OCI-LY1 (cell line): Measurements from ENCODE around the gene ADAMTS18.

ENCODE experiments used
- EZH2 ChIP-seq: fragments of 200-600 bp; sonication (generic), shearing (Covaris generic); IDR thresholded peaks from 2 replicates; pipeline ENCODE4 v1.8.0; 2017; ENCODE audit warnings: borderline replicate concordance, mixed run types, mild to moderate bottlenecking, antibody characterized with exemption, low read length, moderate library complexity, mixed read lengths
- TF ChIP-seq, protein P1 (sequence below): fragments of 200-600 bp; sonication (generic), shearing (Covaris generic); IDR thresholded peaks from 2 replicates; pipeline ENCODE4 v1.5.1; 2017; ENCODE audit warnings: mild to moderate bottlenecking, antibody characterized with exemption, low read length, moderate library complexity, mixed read lengths

GRCh38 chr16:77328768-77329167 lies 106.1 kb downstream of the ADAMTS18 start:
- TF ChIP-seq, protein P1, sequence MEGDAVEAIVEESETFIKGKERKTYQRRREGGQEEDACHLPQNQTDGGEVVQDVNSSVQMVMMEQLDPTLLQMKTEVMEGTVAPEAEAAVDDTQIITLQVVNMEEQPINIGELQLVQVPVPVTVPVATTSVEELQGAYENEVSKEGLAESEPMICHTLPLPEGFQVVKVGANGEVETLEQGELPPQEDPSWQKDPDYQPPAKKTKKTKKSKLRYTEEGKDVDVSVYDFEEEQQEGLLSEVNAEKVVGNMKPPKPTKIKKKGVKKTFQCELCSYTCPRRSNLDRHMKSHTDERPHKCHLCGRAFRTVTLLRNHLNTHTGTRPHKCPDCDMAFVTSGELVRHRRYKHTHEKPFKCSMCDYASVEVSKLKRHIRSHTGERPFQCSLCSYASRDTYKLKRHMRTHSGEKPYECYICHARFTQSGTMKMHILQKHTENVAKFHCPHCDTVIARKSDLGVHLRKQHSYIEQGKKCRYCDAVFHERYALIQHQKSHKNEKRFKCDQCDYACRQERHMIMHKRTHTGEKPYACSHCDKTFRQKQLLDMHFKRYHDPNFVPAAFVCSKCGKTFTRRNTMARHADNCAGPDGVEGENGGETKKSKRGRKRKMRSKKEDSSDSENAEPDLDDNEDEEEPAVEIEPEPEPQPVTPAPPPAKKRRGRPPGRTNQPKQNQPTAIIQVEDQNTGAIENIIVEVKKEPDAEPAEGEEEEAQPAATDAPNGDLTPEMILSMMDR, result no peak
- TF ChIP-seq EZH2, result no peak
